Ovary (tissue), 10 donors: ENCODE results near the gene SLC38A1. TPM values are rescaled to one million over a fixed set of nuclear protein-coding genes. Genes with fewer than 3 reads are reported as not detected.

Source experiments
- DNase-seq, 5 donors: peaks; one replicate each; pipeline ENCODE4 v3.0.0-alpha.2; 2019 to 2020
- H3K27ac ChIP-seq, 2 donors: fragments of 200-600 bp; one replicate each; pipeline versions ENCODE4 v1.5.1 to v1.8.0; 2019 to 2022
- H3K27me3 ChIP-seq: fragments of 200-600 bp; one replicate; pipeline ENCODE4 v1.8.0; 2022
- H3K36me3 ChIP-seq: fragments of 200-600 bp; sonication (generic); one replicate; pipeline ENCODE4 v1.5.1; 2019
- H3K4me1 ChIP-seq: one replicate; pipeline ENCODE4 v1.8.1; 2013; ENCODE audit warnings: mild to moderate bottlenecking, moderate library complexity; ENCODE audit not compliant: insufficient read depth
- H3K4me3 ChIP-seq: fragments of 200-600 bp; sonication (generic); one replicate; pipeline ENCODE4 v1.5.1; 2017
- H3K9me3 ChIP-seq, 2 donors: fragments of 200-600 bp in 1 of 2; sonication (generic) in 1 of 2; one replicate each; pipeline versions ENCODE4 v1.5.1 to v1.8.1; 2013 to 2019; ENCODE audit warnings: mild to moderate bottlenecking in 1 of 2, moderate library complexity in 1 of 2
- CTCF ChIP-seq, 3 donors: fragments of 450-650 bp in 2 of 3; fragments of 200-600 bp in 1 of 3; IDR thresholded peaks; one replicate each; pipeline versions ENCODE4 v1.5.1 to v1.8.0; 2016 to 2022; ENCODE audit warnings: antibody characterized with exemption in 3 of 3, mild to moderate bottlenecking in 1 of 3
- EP300 ChIP-seq: sonication (generic); formaldehyde crosslinking; IDR thresholded peaks from one replicate; pipeline ENCODE4 v1.6.1; 2017; ENCODE audit warnings: antibody characterized with exemption
- POLR2A ChIP-seq: fragments of 450-650 bp; IDR thresholded peaks from one replicate; pipeline ENCODE4 v1.6.1; 2017; ENCODE audit warnings: antibody characterized with exemption, mild to moderate bottlenecking, moderate library complexity
- WGBS, 3 donors: extraction: QIAGEN DNeasy Blood & Tissue Kit in 1 of 3; methylation state at CpG; one replicate each; pipeline versions ENCODE4 v1.1.5 to v1.1.7; 2013 to 2017; 5-methylcytosine and 5-hydroxymethylcytosine counted together
- intact Hi-C, 4 donors: fragments of 100-400 bp; cut with DNase I; formaldehyde crosslinking; loops; one replicate each; pipeline versions ENCODE4 v1.11.0 to v1.15.1; 2022 to 2023
- long read RNA-seq, 3 donors: library from polyadenylated mRNA in 2 of 3; unstranded in 2 of 3; transcript quantifications; one replicate each; pipeline ENCODE4 v2.0.0 and lab custom pipeline, GENCODE V29; 2021 to 2026
- polyA plus RNA-seq, 2 donors: library from polyadenylated mRNA; stranded (reverse); fragments of 200-250 nt in 1 of 2; fragments of 350-450 nt in 1 of 2; fragmentation: Illumina TruSeq in 1 of 2; extraction: RNeasy Lipid Tissue Mini Kit (QIAGEN cat#74804) in 1 of 2; gene quantifications; one replicate each; pipeline ENCODE4 v1.2.3, GENCODE V29; 2013 to 2014
- total RNA-seq, 7 donors: library from RNA; depleted of rRNA in 2 of 7; stranded (reverse); fragments of >200 nt in 2 of 7; fragmentation: NEBNext Ultra II Directional in 3 of 7; extraction: Animal tissue kit (Norgen Biotek cat#: 25700) in 3 of 7; gene quantifications; one replicate each; pipeline versions ENCODE4 v1.1.0 to v1.2.4, GENCODE V29; 2016 to 2023
- donor health status: DM: no; HTN: no; CAD: no; lungs with moderate emphysema.
- donor health status: DM: no; HTN: no; CAD: no.
- donor health status: Bipolar disorder and iron deficiency.
- donor health status: DM: yes; HTN: yes; CAD: no.
- donor health status: DM: no; HTN: no; CAD: no.
- donor health status: DM: yes; HTN: yes; CAD: no.

Gene SLC38A1
- total RNA-seq = 10 to 100 TPM; 21.9 to 86.3 (median 28.6) TPM
- polyA plus RNA-seq = 10 to 100 TPM in 1 of 2 donors, 1 to 10 TPM in 1; 4.6 to 20.4 TPM
- long read RNA-seq, donor 1, full-length matches to known transcripts = 12 of 35 reads
- long read RNA-seq, donor 1, partial matches to known transcripts = 8 of 35 reads
- long read RNA-seq, donor 1, other reads (novel, unspliced or antisense) = 15 of 35 reads
- long read RNA-seq, donor 2, full-length matches to known transcripts = 5 of 12 reads
- long read RNA-seq, donor 2, partial matches to known transcripts = 7 of 12 reads
- long read RNA-seq, donor 2, other reads (novel, unspliced or antisense) = 0 of 12 reads
- long read RNA-seq, donor 3, full-length matches to known transcripts = 10 of 17 reads
- long read RNA-seq, donor 3, partial matches to known transcripts = 2 of 17 reads
- long read RNA-seq, donor 3, other reads (novel, unspliced or antisense) = 5 of 17 reads

- DNase-seq = peak; percentile 71 to 79 (median 74)
- WGBS, 3 donors = 0 to 1% (median 1%) methylated on average over 67 to 73 of the region's 73 CpGs
- TF ChIP-seq POLR2A = peak; percentile 63
- TF ChIP-seq CTCF (IDR thresholded peaks at IDR 0.05) = no peak
- Histone ChIP-seq H3K4me1 (no peaks in the 10 kb centered on the region), H3K27me3 (no peaks in the 10 kb centered on the region), H3K36me3 (no peaks in the 10 kb centered on the region), H3K4me3 (peak within 1 kb of the TSS; percentile 60), H3K9me3 (no peaks in the 10 kb centered on the region), H3K27ac (peak within 1 kb of the TSS; percentile 53 to 66)
- intact Hi-C loops = loop anchor here in 2 of 4 donors (5.0 to 10.0 kb wide), 2 partner anchors 96 to 103 kb away; partner anchors contain the start of gene SLC38A2 (in 1 of the 2)
Measured at GRCh38 chr12:46268583-46269428, at the start of gene SLC38A1. Gene SLC38A1, minus strand, starts transcription at chr12:46269043. Its CDS starts 29,243 bp downstream, at chr12:46239800.

- H3K4me3 ChIP-seq = no peak overlapping the region
- H3K27me3 ChIP-seq = no peaks in the 10 kb centered on the region
- no peaks in the 10 kb centered on the region for H3K9me3 ChIP-seq
- TF ChIP-seq CTCF (IDR thresholded peaks at IDR 0.05) (no peak), POLR2A (no peak), EP300 (no peak)
- H3K27ac ChIP-seq = no peak overlapping the region
- H3K4me1 ChIP-seq = no peaks in the 10 kb centered on the region
- no peaks in the 10 kb centered on the region for H3K36me3 ChIP-seq
- no peak for DNase-seq
- 71 to 80% (median 74%) methylated on average over 5 of the region's 5 CpGs for WGBS, 3 donors
- intact Hi-C loops = no loop called here
Measured at GRCh38 chr12:46318037-46318436, 49.2 kb upstream of the SLC38A1 start.

- DNase-seq = peak in 1 of 5 donors; percentile 20
- no peak overlapping the region for H3K27ac ChIP-seq
- intact Hi-C loops = no loop called here
- no peaks in the 10 kb centered on the region for H3K27me3 ChIP-seq
- TF ChIP-seq POLR2A (no peak), CTCF (IDR thresholded peaks at IDR 0.05) (no peak), EP300 (no peak)
- no peaks in the 10 kb centered on the region for H3K9me3 ChIP-seq
- H3K36me3 ChIP-seq = no peaks in the 10 kb centered on the region
- H3K4me1 ChIP-seq = peaks cover 3% of the 10 kb centered on the region
- no peak overlapping the region for H3K4me3 ChIP-seq
- WGBS, 3 donors = 42 to 52% (median 49%) methylated on average over 3 of the region's 3 CpGs
Measured at GRCh38 chr12:46304070-46304469, 35.2 kb upstream of the SLC38A1 start.

GRCh38 chr12:46303039-46303666, 34.3 kb upstream of the SLC38A1 start:
- no peak overlapping the region for H3K4me3 ChIP-seq
- no peaks in the 10 kb centered on the region for H3K9me3 ChIP-seq
- DNase-seq = no peak
- intact Hi-C loops = no loop called here
- 83 to 94% (median 92%) methylated on average over 5 of the region's 5 CpGs for WGBS, 3 donors
- H3K27me3 ChIP-seq = no peaks in the 10 kb centered on the region
- TF ChIP-seq EP300 = no peak
- TF ChIP-seq POLR2A = no peak
- peaks cover 3% of the 10 kb centered on the region for H3K4me1 ChIP-seq
- H3K27ac ChIP-seq = no peak overlapping the region
- H3K36me3 ChIP-seq = no peaks in the 10 kb centered on the region
